ENCODE data around the gene CMC2.

DNA sequence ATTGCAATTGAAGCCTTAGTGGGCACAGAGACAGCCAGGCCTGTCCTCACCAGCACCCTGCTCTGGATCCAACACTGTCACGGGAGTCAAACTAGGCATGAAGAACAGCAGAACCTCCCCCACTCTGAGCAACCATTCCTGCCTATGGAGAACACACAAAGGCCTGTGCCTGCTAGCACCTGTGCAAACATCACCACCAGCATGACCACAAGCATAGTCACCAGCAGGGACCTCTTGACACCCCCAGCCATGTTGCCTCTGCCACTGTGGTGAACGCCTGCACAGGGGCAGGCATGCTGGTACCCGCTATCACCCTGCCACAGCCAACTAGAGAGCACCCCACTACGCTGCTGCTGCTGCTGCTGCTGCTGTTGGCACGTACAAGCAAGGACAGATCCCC is 51.7 kb downstream of the CMC2 start:
- TF ChIP-seq, protein P1, sequence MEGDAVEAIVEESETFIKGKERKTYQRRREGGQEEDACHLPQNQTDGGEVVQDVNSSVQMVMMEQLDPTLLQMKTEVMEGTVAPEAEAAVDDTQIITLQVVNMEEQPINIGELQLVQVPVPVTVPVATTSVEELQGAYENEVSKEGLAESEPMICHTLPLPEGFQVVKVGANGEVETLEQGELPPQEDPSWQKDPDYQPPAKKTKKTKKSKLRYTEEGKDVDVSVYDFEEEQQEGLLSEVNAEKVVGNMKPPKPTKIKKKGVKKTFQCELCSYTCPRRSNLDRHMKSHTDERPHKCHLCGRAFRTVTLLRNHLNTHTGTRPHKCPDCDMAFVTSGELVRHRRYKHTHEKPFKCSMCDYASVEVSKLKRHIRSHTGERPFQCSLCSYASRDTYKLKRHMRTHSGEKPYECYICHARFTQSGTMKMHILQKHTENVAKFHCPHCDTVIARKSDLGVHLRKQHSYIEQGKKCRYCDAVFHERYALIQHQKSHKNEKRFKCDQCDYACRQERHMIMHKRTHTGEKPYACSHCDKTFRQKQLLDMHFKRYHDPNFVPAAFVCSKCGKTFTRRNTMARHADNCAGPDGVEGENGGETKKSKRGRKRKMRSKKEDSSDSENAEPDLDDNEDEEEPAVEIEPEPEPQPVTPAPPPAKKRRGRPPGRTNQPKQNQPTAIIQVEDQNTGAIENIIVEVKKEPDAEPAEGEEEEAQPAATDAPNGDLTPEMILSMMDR (IDR thresholded peaks at IDR 0.05), result no peak
- no peak for TF ChIP-seq POLR2A (IDR thresholded peaks at IDR 0.05)

All from lower leg skin (tissue), 3 donors.